T-helper 1 cell (primary cell): ENCODE results near the gene POLE.

ENCODE experiments used
- DNase-seq, 5 donors: peaks; one replicate each; pipeline ENCODE4 v3.0.0-alpha.2; 2012 to 2020

POLE gene

GRCh38 chr12:132593521-132593920, 93.6 kb downstream of the POLE start:
- no peak for DNase-seq

GRCh38 chr12:132593071-132593470, 94.1 kb downstream of the POLE start:
- DNase-seq = no peak

- DNase-seq = no peak
Measured at GRCh38 chr12:132592282-132592970, 94.7 kb downstream of the POLE start.

GRCh38 chr12:132591107-132591935, 95.8 kb downstream of the POLE start:
- no peak for DNase-seq

- no peak for DNase-seq
Measured at GRCh38 chr12:132588821-132589669, 98.1 kb downstream of the POLE start.

- no peak for DNase-seq
Measured at GRCh38 chr12:132588319-132588718, 98.8 kb downstream of the POLE start.

- no peak for DNase-seq
Measured at GRCh38 chr12:132587781-132588180, 99.4 kb downstream of the POLE start.

- no peak for DNase-seq
Measured at GRCh38 chr12:132586929-132587328, 100.2 kb downstream of the POLE start.

- DNase-seq = no peak
Measured at GRCh38 chr12:132585177-132585576, 102.0 kb downstream of the POLE start.

GRCh38 chr12:132584429-132584828, 102.7 kb downstream of the POLE start:
- no peak for DNase-seq

GRCh38 chr12:132583736-132584135, 103.4 kb downstream of the POLE start:
- no peak for DNase-seq

GRCh38 chr12:132583411-132583710, 103.8 kb downstream of the POLE start:
- DNase-seq = no peak

- DNase-seq = no peak
Measured at GRCh38 chr12:132582582-132583410, 104.3 kb downstream of the POLE start.

- DNase-seq = no peak
Measured at GRCh38 chr12:132582058-132582420, 105.1 kb downstream of the POLE start.

GRCh38 chr12:132581348-132582057, 105.6 kb downstream of the POLE start:
- DNase-seq = no peak

- DNase-seq = no peak
Measured at GRCh38 chr12:132580701-132581292, 106.3 kb downstream of the POLE start.

GRCh38 chr12:132579744-132580143, 107.4 kb downstream of the POLE start:
- DNase-seq = no peak

GRCh38 chr12:132578826-132579225, 108.3 kb downstream of the POLE start:
- DNase-seq = no peak

- DNase-seq = no peak
Measured at GRCh38 chr12:132578118-132578517, 109.0 kb downstream of the POLE start.

GRCh38 chr12:132577191-132577920, 109.8 kb downstream of the POLE start:
- no peak for DNase-seq

GRCh38 chr12:132576701-132577100, 110.4 kb downstream of the POLE start:
- no peak for DNase-seq
